DOHH2 (cell line): ENCODE data around the gene TMEM200B.

Experiments used
- EZH2phosphoT487 ChIP-seq: fragments of 200-600 bp; sonication (generic); IDR thresholded peaks from 2 replicates; pipeline ENCODE4 v1.6.1; 2017; ENCODE audit warnings: borderline replicate concordance, mild to moderate bottlenecking, antibody characterized with exemption, low read length, moderate library complexity, mixed read lengths
- TF ChIP-seq, protein P1 (sequence below): fragments of 200-600 bp; sonication (generic); IDR thresholded peaks from one replicate; pipeline ENCODE4 v1.5.1; 2014; ENCODE audit warnings: antibody characterized with exemption, mild to moderate bottlenecking, low read depth, low read length; ENCODE audit not compliant: poor library complexity, severe bottlenecking

DNA sequence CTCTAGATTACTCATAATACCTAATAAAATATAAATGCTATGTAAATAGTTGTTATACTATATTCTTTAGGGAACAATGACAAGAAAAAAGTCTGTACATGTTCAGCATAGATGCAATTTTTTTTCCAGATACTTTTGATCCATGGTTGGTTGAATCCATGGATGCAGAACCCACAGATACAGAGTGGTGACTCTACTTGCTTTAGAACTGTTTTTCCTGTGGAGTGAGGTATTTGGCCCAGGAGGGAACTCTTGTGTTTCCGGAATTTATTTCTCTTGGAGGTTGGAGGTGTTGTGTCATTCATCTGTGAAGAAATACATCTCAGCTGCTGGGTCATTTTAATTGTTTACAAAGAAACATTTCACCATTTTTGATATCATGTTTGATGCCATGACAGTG is 28.7 kb downstream of the TMEM200B start:
- TF ChIP-seq, protein P1, sequence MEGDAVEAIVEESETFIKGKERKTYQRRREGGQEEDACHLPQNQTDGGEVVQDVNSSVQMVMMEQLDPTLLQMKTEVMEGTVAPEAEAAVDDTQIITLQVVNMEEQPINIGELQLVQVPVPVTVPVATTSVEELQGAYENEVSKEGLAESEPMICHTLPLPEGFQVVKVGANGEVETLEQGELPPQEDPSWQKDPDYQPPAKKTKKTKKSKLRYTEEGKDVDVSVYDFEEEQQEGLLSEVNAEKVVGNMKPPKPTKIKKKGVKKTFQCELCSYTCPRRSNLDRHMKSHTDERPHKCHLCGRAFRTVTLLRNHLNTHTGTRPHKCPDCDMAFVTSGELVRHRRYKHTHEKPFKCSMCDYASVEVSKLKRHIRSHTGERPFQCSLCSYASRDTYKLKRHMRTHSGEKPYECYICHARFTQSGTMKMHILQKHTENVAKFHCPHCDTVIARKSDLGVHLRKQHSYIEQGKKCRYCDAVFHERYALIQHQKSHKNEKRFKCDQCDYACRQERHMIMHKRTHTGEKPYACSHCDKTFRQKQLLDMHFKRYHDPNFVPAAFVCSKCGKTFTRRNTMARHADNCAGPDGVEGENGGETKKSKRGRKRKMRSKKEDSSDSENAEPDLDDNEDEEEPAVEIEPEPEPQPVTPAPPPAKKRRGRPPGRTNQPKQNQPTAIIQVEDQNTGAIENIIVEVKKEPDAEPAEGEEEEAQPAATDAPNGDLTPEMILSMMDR: no peak
- no peak for TF ChIP-seq EZH2phosphoT487
